HG03095 (cell line): ENCODE data around the gene TACR2.

Source experiments
- ATAC-seq: cut with Tn5 transposase; IDR thresholded peaks from one replicate; pipeline ENCODE4 v1.9.1; 2021; ENCODE audit warnings: moderate library complexity; ENCODE audit not compliant: unreplicated experiment

TACR2 gene

GRCh38 chr10:69416695-69417094 lies at the start of gene TACR2:
Gene TACR2 (minus strand): TSS chr10:69416918. CDS start chr10:69416323, 595 bp downstream.
- ATAC-seq: no peak

- no peak for ATAC-seq
Measured at GRCh38 chr10:69466158-69466490, 49.4 kb upstream of the TACR2 start.

GRCh38 chr10:69465457-69466157 lies 48.9 kb upstream of the TACR2 start:
- no peak for ATAC-seq

- ATAC-seq: no peak
Measured at GRCh38 chr10:69464801-69465401, 48.2 kb upstream of the TACR2 start.

- no peak for ATAC-seq
Measured at GRCh38 chr10:69464401-69464800, 47.7 kb upstream of the TACR2 start.

GRCh38 chr10:69463886-69464285 lies 47.2 kb upstream of the TACR2 start:
- ATAC-seq: no peak

- ATAC-seq: no peak
Measured at GRCh38 chr10:69461243-69462025, 44.7 kb upstream of the TACR2 start.

- ATAC-seq: no peak
Measured at GRCh38 chr10:69460576-69461242, 44.0 kb upstream of the TACR2 start.

- no peak for ATAC-seq
Measured at GRCh38 chr10:69459893-69460575, 43.3 kb upstream of the TACR2 start.

GRCh38 chr10:69459101-69459790 lies 42.5 kb upstream of the TACR2 start:
- ATAC-seq: no peak

GRCh38 chr10:69458430-69459100 lies 41.8 kb upstream of the TACR2 start:
- no peak for ATAC-seq

GRCh38 chr10:69457771-69458237 lies 41.1 kb upstream of the TACR2 start:
- no peak for ATAC-seq

GRCh38 chr10:69456880-69457693 lies 40.4 kb upstream of the TACR2 start:
- no peak for ATAC-seq

GRCh38 chr10:69455006-69455763 lies 38.5 kb upstream of the TACR2 start:
- ATAC-seq: no peak

GRCh38 chr10:69453795-69454194 lies 37.1 kb upstream of the TACR2 start:
- ATAC-seq: no peak

- no peak for ATAC-seq
Measured at GRCh38 chr10:69452676-69453415, 36.1 kb upstream of the TACR2 start.

- ATAC-seq: no peak
Measured at GRCh38 chr10:69451784-69452251, 35.1 kb upstream of the TACR2 start.
